Embryonic facial prominence (tissue), 1 donor: ENCODE measurements around the gene ADGRV1.
A peak's percentile ranks its signal among the peaks of the same experiment; 100 is the strongest.
"Not testable (repeated sequence)": the region's sequence is repeated elsewhere in the genome, so short reads cannot be mapped to it uniquely, and the experiment has no call there.

Experiments
- DNase-seq: peaks from one replicate; pipeline ENCODE4 v3.0.0-alpha.2; 2016; ENCODE audit errors: extremely low spot score

ADGRV1 gene

GRCh38 chr5:90813392-90813791 lies 254.8 kb downstream of the ADGRV1 start:
- DNase-seq = no peak

GRCh38 chr5:90822062-90822461 lies 263.5 kb downstream of the ADGRV1 start:
- DNase-seq = not testable (repeated sequence)

- no peak for DNase-seq
These were observed 265.8 kb downstream of the ADGRV1 start for GRCh38 chr5:90824436-90824835.

- DNase-seq = no peak
These were observed 271.5 kb downstream of the ADGRV1 start for GRCh38 chr5:90830058-90830457.

DNA sequence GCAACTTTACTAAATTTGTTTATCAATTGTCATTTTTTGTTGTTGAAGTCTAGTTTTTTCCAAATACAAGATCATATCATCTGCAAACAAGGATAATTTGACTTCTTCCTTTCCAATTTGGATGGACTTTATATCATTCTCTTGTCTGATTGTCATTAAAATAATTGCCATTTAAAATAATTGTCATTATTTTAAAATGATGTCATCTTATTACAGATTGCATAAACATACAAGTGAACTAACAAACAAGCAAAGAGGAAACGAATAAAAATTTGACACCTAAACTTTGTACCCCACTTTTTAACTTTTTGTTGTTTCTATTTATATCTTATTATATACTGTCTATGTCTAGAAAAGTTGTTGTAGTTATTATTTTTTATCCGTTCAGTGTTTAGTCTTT lies 275.2 kb downstream of the ADGRV1 start:
- DNase-seq = no peak

- no peak for DNase-seq
These were observed 276.1 kb downstream of the ADGRV1 start for GRCh38 chr5:90834711-90835110.

- DNase-seq = no peak
These were observed 284.8 kb downstream of the ADGRV1 start for GRCh38 chr5:90843443-90843842.

DNA sequence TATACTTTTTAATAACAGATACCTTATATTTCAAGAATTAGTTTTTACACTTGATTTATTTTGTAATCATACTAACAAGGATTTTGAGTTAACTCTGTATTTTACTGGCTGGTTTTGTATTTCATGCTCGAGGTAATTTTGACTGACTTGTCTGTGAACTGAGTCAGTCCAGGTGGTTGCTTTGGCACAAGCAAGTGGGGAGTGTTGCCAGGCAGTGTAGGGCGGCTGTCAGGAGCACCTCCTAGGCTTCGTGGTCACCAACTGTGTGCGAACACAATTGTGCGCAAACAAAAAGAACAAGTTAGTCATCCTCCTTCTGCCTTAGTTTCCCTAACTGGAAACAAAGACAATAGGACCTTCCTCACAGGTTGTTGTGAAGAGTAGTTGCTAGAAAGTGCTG lies 286.3 kb downstream of the ADGRV1 start:
- DNase-seq = no peak

DNA sequence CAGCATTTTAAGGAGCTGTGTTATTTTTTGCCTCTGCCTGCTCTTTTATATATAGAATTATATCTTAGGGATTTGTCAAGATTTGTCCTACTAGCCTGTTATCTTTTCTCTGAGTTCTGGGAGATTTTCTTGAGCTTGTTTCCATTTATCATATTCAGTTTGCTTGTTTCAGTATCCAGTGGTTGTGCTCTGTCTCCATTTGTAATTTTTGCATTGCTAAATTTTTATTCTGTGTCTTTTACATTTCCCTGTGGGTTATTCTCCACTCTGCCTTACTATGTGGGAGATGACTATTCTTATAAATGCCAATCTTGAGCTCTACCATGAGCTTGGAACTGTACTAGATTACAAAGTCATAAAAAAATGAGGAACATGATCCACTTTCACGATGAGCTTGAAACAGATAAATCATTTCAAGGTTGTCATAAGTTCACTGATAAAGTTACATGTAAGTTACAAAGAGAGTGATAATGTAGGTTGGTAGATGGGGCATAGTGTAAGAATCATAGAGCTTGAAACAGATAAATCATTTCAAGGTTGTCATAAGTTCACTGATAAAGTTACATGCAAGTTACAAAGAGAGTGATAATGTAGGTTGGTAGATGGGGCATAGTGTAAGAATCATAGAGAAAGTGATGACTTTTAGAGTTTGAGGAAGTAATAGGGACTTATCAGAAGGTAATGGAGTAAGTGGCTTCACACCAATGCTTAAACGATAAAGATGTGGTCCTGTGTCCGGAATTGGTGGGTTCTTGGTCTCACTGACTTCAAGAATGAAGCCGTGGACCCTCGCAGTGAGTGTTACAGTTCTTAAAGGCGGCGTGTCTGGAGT lies 287.3 kb downstream of the ADGRV1 start:
- no peak for DNase-seq

DNA sequence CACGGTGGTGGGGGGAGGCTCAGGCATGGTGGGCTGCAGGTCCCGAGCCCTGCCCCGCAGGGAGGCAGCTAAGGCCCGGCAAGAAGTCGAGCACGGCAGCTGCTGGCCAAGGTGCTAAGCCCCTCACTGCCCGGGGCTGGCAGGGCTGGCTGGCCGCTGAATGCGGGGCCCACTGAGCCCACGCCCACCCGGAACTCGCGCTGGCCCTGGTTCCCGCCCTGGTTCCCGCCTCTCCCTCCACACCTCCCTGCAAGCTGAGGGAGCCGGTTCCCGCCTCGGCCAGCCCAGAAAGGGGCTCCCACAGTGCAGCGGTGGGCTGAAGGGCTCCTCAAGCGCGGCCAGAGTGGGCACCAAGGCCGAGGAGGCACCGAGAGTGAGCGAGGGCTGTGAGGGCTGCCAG lies 289.0 kb downstream of the ADGRV1 start:
- not testable (repeated sequence) for DNase-seq

DNA sequence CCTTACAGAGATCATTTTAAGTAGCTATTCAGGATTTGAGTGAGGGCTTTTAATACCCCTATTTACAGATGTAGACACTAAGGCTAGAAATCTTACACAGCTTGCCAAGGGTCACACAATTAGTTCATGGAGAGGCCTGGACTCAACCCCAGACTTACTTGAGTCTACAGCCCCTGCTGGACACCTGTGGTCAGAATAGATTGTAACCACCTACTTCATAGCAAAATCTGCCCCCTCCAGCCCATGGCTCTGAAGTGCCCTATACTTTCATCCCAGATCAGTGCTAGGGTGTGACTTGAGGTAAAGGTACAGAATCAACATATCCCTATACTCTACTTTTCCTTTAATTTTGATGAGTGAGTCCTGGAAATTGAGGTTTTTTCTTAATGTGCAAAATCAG lies 291.3 kb downstream of the ADGRV1 start:
- DNase-seq = no peak

DNA sequence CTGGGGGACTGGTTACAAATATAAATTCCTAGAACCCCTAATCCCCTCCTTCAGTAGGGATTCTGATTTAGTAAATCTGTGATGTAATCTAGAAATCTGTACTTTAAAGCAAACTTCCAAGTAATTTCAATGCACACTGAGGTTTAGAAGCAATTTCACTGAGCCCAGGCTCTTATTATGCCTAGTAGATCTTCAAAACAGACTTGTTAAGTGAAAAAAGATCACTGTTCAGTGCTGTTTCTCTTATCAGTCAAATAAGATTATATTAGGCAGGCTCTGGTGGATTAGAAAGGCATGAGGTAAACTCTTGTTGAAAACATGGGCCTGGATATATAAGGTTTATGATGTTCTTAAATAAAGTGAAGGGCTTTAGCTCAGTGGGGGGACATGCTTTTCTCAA lies 293.9 kb downstream of the ADGRV1 start:
- DNase-seq = no peak

DNA sequence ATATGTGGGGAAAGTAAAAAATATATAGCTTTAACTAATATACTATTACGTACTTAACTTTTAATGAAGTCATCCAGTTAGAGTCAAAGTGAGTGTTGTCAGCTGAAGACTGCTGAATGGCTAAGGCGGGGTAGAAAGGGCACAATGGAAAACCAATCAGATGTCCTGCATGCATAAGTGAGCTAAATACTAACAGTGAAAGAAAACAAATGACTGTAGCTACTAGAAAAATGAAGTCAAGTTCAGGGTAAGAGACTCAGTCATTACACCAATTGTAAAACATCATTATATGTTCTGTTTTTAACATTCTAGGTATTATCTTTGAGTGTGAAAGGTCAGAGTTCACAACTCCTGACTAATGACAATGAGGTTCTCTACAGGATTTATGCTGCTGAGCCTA lies 295.2 kb downstream of the ADGRV1 start:
- no peak for DNase-seq

GRCh38 chr5:90854169-90854568 lies 295.6 kb downstream of the ADGRV1 start:
- DNase-seq = no peak

DNA sequence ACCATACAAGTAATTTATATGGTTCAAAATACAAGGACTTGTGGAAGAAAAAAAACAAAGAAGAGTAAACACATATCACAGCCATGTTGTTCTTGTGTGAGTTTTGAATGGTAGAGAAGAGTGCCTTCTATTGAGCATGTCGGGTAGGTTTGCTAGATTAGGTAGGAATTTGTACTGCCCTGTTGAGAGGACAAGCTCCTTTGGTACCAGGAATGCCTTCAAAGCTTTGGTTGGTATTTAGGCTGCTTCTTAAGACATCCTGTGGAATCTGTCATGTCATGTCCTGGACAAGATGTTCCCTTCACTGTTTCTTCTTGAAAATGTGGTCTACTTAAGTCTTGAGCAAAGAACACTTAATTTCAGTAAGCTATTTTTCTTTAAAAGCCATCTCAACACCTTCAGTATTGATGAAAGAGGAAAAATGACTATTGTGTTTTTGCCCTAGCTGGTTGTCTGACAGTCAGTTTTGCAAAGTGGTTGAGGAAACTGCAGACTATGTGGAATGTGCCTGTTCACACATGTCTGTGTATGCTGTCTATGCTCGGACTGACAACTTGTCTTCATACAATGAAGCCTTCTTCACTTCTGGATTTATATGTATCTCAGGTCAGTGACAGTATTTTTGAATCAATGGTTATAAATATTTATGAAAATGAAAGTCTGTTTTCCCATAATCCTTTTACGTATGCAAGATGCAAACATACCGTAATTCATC lies 296.9 kb downstream of the ADGRV1 start:
- DNase-seq = no peak

DNA sequence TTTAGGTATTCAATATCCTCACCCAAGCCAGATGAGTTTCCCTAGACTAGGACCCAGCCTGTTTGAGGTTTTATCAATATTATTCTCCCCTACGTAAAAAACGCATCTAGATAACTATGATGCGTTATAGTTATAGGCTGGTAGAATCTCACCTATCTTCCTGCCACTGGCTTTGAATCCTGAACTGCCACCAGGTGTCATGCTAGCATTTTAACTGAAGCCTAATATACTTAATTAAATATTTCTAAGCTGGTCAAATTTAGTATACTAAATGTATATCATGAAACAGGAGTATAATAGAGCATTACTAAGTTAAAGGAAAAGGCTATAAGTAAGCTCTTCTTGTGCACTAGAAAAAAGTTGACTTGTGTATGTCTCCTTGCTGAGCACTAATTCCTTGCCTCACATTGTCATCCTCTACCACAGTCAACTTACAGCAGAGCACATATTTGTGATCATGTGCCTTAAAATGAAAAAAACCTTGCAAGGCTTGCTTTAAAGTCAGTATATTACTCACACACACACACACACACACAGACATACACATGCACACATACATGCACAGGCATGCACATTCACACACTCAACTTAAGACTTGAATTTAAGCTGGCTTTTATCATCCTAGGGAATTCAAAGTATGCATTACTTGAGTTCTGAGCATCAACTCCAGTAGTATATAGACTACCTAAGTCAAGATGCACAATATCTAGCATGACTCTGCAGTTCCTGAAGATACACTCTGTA lies 303.4 kb downstream of the ADGRV1 start:
- no peak for DNase-seq

DNA sequence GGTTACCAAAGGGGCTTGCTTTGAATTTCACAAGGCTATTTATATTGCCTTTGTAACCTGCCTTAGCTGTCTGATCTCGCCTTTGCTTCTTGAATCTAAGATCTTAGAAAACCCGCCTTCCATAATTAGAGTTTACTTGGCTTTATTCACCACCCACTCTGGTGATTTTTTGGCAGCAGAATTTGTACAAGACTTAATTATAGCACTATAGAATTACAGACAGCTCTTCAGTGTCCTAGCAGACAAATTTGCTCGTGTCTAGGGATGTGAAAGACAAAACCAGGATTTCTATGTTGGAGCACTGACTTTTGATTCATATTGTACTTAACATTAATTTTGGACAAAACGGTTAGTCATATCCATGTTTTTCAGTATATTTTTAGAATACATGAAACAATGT lies 306.6 kb downstream of the ADGRV1 start:
- DNase-seq = no peak

GRCh38 chr5:90866333-90866732 lies 307.7 kb downstream of the ADGRV1 start:
- peak; percentile 58 for DNase-seq

DNA sequence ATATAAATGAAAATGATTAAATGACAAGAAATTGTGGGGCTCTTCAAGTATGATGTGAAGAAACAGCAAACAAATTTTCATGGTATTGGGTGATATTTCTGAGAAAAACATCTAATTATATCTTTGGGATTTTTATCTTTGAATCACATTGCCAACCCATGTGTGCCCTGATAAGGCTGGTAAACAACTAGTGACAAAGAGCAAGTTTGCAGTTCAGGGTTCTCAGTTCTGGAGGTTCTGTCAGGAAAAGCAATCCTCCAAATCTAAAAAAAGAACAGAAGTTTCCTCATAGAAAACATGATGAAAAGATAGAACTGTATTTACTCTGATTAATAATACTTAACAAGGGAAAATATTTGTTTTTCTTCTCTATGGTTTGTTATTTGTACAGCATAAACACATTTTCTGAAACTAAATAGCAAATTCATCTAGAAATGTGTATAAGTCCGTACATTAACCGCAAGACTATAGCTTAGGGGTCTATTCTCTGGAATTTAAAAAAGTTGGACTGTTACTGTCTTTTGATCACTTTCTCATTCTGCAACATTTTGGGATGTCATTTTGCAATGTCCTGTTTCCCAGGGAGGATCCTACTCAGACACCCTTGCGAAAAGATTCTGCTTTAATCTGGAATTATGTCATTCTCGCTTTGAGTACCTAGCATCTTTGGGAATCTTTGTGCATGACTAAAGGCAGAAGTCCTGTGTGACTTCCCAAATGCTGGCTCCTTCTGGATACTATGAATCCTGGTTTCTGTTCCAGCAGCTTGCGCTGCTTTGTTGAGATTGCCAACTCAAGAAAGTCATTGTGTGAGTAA lies 308.5 kb downstream of the ADGRV1 start:
- no peak for DNase-seq

- no peak for DNase-seq
These were observed 310.2 kb downstream of the ADGRV1 start for GRCh38 chr5:90868799-90869198.

GRCh38 chr5:90871391-90871991 lies 312.9 kb downstream of the ADGRV1 start:
- DNase-seq = no peak
